NOMO-1 (cell line): Measurements from ENCODE around the gene LRP1.
"Not testable (repeated sequence)": the region's sequence is repeated elsewhere in the genome, so short reads cannot be mapped to it uniquely, and the experiment has no call there.

Experiments
- DNase-seq, 2 experiments: peaks; one replicate each; lab custom pipeline; 2025; ENCODE audit not compliant: unreplicated experiment in 2 of 2; lab: John Stamatoyannopoulos, UW

Gene LRP1

DNA sequence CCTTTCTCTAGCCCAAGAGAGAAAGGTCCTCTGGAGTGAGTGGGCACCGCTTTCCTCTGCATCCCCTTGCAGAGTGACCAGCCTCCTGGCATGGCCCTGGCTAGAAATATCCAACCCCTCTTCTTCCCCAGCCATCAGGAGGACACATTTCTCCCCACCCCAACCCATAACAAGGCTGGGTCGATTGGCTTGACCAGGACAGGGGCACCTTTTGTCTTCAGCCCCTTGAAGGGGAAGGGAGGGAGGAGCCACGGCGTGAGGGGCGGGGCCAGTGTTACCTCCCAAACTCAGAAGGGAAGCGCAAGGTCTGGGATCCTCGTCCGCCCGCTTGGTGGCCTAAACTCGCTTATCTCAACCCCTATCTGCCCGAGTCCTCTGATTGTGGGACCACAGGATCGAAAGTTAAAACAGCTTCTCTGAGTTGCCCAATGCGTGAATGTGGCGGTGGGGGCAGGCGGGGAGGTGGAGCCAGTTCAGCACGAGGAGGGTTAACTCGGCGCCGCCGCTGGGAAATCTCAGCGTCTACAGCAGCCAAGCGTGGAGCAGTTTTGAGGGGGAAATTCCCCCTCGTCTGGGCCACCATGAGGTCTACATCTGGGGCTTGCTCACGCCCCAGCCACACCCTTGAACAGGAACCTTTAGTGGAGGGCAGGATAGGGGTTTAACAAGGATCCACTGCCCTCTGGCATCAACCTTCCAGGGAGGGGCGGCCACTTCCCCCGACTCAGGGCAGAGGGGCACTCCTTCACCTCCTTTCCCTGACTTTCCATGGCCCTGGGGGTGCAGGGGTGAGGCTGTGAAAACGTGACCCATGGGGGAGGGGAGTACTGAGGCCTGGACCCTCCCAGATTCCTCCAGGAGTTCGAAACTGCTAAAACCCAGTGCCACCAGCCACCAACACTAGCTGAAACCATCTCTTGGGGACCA, 17.9 kb upstream of the LRP1 start:
- peak; percentile 63 to 82 for DNase-seq

DNA sequence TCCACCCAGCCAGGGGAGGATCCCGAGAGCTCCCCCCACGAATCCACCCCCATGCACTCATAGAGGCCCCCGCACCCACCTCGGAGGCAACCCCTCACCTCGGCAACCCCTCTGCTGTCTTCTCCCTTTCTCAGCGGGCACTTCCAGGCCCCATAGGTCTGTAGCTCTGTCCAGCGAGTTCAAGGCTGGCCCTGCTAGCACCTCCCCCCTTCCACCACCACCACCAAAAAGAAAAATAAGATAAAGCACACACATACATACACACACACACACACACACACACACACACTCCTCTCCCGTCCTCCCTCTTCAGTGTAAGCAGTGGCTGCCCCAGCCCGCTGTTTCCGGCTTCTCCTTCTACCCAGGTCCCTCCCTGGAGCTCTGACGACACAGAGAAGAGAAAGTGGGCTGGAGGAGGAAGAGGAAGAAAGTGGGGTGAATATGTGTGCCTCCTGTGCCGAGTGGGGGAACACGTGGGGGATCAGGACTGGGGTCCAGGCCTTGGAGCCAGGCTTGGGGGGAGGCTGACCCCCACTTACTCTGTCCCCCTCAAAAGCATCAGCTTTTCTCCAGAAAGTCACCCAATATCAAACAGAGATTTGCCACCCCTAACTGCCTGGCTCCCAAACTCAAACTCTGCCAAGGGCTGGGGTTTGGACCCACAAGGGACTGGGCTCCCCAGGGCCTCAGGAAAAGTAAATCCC, 17.1 kb upstream of the LRP1 start, which contains the start of gene STAT6:
STAT6 (minus strand) TSS at position 332 of the 704 bp plus-strand sequence. CDS start 3,084 bp downstream, outside the sequence.
- DNase-seq, result peak; percentile 87 to 93

DNA sequence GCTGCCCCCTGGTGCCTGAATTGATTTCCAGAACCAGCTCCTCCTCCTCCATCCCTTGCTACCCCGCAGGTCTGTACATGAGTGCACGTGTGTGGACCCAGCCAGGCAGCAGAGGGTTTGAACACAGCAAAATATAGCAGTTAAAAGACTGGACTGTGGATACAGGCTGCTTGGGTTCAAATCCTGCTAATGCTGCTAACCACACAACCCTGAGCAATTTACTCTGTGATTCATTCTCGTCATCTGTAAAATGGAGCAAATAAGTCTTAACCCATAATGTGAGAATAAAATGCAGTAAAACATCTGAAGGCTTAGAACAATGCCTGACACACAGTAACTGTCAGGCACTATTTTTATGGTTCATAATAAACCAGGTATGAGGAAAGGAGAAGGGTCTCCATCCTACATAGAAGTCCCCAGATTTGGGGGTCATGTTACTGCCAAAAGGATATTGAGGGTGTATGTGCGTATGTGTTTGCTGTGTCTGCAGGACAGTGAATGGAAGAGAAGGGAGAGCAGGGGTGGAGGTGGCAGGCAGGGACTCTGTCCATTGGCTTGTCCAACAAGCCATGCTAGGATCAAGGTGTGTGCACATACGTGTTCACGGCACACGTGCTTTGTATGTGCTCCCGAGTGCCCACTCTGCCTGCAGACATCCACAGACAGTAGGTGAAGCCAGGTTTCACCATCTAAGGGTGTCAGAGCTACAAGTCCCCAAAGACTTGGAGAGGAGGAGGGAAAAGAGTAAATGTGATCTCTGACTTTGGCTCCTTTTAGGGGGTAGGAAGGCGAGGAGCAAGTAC, 15.6 kb upstream of the LRP1 start:
- no peak for DNase-seq

DNA sequence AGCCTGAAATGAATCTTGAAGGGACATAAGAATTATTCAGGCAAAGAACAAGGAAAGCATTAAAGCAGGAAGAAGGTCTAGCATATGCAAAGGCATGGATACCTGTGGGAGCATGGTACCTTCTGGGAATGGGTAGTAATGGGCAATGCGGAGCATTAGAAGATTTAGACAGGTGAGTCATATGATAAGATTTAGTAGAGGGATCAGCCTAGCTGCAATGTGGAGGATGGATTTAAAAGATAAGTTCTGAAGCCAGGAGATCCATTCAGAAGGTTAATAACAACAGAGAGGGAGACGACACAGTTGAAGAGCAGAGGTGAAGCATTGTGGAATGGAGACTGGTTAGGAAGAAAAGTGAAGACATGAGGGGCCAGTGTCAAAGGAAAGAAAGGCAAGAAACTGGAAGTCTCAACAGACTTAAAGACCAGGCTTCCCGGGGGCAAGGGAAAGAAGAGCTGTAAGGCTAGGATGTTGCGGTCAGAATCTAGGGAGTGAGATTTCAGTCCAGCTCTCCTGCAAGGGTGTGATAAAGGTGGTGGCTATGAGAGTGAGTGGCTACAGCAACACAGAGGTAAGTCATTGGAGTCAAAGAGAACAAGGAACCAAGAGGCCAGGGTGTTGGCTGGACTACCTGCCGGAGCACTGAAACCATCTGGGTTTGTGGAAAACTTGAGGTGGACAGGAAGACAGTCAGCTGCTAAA, 11.6 kb upstream of the LRP1 start:
- DNase-seq, result no peak

DNA sequence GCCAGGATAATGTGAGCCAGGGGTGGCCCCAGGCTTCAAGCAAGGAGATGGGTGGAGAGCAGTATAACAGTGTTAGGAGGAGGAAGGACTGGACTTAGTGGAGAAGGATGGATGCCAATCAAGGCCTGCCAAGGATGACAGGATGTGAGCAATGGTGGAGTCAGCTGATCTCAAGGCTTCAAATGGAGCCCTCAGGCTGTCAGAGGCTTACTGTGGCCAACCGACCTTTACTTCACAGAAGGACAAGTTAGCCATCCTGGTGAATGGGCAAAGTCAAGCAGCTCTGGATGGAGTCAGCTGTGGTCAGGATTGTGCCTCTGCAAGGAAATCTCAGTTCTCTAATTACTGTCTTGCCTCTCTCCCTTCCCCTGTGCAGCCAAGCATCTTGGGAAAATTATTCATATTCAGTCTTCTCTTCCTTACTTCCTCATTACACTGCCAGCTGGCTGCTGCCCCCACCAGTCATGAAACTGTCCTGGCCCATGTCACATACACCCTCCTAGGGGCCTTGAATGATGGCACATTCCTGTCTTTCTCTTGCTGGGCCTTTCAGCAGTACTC, 9.5 kb upstream of the LRP1 start:
- DNase-seq, result peak; percentile 51

DNA sequence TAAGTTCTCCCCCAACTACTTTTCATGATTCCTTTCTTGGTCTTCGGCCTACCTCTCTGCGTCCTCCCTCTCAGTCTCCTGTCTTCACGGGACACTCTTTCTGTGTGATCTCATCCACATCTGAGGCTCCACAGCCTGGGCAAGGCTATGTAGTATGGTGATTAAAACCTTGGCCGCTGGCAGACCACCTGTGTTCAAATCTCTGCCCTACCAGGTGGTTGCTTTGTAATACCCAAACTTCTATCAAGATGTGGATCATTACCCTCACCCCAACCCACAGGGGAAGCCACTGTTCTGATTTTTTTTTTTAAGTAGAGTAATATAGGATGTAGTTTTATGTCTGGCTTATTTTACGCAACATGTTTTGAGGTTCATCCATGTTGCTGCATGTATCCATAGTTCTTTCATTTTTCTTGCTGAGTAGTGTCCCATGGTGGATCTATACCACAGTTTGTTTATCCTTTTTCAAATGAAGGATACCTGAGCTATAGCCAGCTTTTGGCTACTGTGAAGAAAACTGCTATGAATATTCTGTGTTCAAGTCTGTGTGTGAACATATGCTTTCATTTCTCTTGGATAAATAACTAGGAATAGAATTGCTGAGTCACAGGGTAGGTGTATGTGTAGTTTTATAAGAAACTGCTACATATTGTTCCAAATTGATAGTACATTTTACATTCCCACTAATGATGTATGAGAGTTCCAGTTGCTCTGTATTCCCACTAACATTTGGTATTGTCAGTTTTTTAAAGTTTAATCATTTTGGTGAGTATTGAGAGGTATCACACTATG, 8.8 kb upstream of the LRP1 start:
- no peak for DNase-seq

DNA sequence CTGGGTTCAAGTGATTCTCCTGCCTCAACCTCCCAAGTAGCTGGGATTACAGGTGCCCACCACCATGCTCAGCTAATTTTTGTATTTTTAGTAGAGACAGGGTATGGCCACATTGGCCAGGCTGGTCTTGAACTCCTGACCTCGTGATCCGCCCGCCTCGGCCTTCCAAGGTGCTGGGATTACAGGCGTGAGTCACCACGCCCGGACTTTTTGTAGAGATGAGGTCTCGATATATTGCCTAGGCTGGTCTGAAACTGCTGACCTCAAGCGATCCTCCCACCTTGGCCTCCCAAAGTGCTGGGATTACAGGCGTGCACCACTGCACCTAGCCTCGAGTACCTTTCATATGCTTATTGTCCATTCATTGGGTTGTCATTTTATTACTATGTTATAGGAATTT, 7.6 kb upstream of the LRP1 start:
- DNase-seq, result not testable (repeated sequence)

DNA sequence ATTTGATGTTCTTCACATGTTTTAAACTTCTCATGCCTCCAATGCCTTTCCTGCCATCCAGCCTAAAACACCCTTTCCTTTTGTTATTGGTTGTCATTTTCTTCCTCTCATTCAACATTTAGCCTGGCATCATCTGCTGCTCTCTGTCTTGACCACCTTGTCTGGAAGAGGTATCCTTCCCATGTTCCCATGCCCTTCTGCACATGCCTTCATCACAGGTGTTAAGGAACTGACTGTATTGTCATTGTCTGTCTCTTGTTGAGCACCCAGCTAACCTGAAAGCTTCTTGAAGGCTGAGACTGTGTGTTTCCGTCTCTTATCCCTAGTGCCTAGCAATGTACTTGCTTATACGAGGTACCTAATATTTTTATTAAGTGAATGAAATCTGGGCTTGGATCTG, 4.5 kb upstream of the LRP1 start:
- no peak for DNase-seq

DNA sequence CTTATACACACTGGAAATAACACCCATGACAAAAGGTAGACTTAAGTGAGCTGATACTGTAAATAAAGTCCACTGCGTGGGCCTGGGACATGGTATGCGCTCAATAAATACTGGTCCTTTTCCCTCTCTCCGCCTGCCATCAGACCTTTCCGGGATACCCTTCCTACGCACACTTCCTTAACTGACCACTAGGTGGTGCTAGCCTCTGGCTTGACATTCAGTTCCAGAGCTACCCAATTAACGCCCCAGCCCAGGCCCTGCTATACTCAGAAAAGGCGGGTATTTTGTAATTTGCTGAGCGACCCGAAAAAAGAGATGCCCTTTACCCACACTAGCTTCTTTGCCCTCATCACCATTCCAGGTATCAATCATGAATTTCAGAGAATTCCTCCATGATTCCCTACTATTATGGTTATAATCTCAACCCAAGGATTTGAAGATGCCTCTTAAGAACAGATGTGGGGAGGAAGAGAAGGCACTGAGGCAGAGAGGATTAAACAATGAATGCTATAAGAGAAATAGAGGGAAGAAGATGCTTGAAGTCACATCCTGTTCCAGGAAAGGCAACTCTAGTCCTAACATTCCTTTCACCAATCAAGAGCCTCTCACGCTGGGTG, 3.9 kb upstream of the LRP1 start:
- peak; percentile 68 to 70 for DNase-seq

DNA sequence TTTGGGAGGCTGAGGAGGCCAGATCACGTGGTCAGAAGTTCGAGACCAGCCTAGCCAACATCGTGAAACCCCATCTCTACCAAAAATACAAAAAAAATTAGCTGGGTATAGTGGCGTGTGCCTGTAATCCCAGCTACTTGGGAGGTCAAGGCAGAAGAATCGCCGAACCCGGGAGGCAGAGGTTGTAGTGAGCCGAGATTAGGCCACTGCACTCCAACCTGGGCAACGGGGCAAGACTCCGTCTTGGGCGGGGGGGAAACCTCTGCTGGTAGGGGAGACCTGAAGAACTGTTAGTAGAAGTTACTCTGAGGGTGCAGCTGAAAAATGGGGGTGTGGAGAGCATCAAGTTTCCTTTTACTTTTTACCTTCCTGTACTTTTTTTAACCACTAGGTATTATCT, 2.2 kb upstream of the LRP1 start:
- DNase-seq, result no peak

DNA sequence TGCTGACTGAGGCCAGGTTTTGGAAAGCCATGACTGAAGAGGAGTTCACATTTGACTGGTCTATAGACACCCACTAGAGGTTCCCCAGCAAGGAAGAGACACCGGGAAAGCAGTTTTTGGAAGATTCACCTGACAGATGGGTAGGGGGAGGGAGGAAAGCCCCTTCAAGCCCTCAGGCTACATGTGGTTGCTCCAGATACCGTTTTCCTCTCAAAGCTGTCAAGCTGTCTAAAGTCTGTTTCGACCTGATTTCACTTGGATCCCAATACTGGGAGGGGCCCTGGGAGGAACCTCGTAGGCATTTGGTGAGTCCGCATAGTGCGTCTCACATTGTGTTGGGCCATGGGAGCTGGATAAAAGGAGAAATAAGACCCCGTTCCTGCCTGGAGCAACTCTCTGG, 1.7 kb upstream of the LRP1 start:
- DNase-seq, result no peak

DNA sequence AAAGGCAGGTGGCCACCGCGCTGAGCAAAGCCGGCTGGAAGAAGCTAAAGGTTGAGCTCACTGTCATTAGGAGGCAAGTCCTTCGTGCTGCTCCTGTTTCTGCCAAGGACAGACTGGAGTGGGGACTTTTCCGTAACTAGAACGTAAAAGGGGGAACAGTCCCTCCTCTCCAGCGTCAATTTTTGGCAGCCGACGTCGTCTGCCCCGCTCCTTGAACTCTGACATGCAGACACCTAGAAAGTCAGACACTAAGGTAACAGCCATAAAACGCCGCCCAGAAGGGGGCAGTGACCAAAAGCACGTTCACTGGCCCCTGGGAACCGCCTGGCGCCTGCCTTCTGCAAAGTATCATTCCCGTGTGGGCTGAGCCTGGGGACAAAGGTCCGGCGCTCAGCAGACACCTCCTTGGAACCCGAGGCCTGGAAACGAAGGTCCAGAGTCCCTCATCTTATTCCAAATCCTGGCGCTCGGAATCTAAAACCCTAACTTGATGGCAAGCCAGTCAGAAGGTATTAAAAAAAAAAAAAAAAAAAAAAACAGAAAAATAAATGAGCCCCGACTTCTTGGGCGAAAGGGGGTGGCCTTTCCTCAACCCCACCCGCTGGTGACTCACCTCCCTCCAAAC, 1.1 kb upstream of the LRP1 start:
- DNase-seq, result peak; percentile 38 to 47

DNA sequence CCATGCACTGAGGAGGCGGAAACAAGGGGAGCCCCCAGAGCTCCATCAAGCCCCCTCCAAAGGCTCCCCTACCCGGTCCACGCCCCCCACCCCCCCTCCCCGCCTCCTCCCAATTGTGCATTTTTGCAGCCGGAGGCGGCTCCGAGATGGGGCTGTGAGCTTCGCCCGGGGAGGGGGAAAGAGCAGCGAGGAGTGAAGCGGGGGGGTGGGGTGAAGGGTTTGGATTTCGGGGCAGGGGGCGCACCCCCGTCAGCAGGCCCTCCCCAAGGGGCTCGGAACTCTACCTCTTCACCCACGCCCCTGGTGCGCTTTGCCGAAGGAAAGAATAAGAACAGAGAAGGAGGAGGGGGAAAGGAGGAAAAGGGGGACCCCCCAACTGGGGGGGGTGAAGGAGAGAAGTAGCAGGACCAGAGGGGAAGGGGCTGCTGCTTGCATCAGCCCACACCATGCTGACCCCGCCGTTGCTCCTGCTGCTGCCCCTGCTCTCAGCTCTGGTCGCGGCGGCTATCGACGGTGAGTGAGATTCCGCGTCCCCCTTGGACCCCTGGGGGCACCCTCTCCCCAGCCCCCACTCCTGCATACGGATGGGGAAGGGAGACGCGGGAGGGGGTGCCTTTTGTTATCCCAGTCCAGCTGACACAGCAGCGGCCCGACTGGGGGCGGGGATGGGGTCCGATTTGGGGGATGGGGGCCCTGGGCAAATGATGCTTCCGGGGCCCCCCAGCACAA, 400 bp downstream of the LRP1 start:
- DNase-seq, result no peak

DNA sequence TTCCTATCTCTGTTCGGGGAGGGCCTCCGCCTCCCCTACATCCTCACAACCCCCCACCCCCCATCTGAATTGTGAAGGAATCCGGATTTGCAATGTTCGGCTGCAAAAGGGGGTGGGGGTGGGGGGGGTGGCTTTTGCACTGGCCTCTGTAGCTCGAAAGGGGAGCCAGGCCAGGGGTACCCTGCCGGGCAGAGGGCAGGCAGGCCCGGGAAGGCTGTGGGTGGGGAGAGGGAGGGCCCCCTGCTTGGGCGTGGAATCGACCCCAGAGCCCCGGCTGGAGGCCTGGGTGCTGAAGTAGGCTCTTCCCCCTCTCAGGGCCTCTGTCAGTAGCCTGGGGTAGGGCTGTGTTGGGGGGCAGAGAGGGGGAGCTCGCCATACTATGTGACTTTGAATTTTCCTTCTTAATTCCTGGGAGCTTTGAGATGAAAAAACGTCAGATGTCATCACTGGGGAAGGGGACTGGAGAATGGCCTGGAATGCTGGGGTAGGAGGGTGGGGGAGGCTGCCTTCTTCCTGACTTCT, 1.1 kb downstream of the LRP1 start:
- DNase-seq, result no peak

DNA sequence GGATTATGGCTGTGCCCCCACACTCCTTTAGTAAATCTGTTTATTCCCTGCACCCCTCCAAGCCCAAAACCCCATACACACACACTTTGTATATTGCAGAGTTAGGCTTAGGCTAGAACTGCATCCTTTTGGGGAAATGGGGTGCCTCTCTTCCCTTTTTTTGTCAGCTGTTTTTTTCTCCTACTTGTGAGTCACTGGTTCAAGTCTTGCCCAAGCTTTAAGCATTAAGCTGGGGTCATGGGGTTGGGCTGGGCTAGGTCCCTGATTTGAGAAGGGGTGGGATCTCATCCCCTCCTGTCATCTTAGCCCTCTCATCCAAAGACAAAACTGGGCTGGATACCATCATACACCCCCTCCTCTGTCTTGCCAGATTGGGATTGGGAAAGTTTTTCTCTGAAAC, 1.6 kb downstream of the LRP1 start:
- DNase-seq, result peak; percentile 68 to 71

DNA sequence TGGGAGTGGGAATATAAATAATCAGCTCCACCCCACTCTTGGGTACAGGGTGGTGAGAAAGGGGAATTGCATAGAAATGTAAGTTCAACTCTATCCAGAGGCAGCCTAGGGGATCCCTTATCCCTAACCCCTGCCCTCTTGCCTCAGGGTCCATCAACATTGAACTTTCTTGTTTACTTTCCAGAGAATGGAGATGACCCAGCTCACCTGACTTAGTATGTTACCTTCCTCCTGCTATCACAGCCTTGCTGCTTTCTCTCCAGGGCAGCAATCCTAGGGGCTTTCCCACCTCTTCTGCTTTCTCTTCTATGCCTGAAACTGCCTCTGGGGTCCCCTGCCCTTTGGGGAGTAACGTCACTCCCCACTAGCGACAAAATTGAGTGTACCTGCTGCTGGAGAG, 2.7 kb downstream of the LRP1 start:
- no peak for DNase-seq

DNA sequence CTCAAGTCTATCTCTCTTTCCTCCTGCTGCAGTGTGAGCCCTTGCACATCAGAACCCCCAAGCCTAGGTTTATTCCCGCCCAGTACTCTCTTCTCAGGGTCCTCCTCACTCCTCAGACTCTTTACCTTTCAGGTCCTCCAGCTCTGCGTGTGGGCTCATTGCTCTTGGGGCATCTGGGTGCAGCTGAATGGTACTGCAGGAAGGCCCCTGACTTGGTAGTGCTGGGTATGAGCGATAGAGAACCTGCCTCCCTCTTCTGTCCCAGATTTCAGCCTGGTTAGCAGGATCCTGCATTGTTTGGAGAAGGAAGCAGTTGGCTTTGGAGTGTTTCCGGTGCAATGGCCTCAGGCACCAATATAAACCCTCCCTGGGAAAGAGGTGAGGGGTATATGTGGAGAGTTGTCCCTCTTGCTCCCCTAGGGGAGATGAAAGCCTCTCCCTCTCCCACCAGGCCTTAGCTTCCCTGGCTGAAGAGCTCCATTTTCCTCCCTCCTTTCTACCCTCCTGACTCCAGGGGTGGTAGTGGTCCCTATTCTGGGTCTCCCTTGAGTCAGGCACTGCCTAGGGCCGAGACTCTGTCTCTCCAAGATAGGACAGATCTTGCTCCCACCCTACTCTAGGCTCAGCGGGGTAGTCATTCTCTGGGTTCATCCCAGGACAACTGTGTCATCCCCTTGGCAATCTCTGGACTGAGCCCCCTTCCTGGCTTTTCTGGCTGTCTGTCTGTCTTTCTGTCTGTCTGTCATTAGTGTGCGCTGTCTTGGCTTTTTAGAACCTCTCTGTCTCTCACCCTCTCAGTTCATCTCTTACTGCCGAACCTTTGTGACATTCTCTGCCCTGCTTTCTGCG, 3.8 kb downstream of the LRP1 start:
- no peak for DNase-seq
